Kidney (tissue), 14 donors: ENCODE data around the gene SERF2. TPM values are rescaled to one million over a fixed set of nuclear protein-coding genes. Genes with fewer than 3 reads are reported as not detected.
"Not testable (repeated sequence)": the region's sequence is repeated elsewhere in the genome, so short reads cannot be mapped to it uniquely, and the experiment has no call there.

ENCODE experiments used
- DNase-seq, 5 donors: peaks; one replicate each; pipeline ENCODE4 v3.0.0-alpha.2; 2013 to 2020
- FAIRE-seq: peaks from 2 replicates; lab custom pipeline; 2012; peaks lifted over from hg19 to GRCh38; lab: Jason Lieb, UNC
- H3K27ac ChIP-seq, 2 donors: one replicate each; pipeline ENCODE4 v1.7.0; 2013; ENCODE audit warnings: low read depth in 2 of 2, low read length in 2 of 2, inconsistent platforms in 1 of 2
- H3K27me3 ChIP-seq: one replicate; pipeline ENCODE4 v1.7.1; 2013; ENCODE audit warnings: low read length, inconsistent platforms; ENCODE audit not compliant: control insufficient read depth, insufficient read depth
- H3K36me3 ChIP-seq, 3 donors: one replicate each; pipeline versions ENCODE4 v1.7.0 to v1.7.1; 2013; ENCODE audit warnings: low read length in 3 of 3, control low read depth in 1 of 3, inconsistent platforms in 1 of 3; ENCODE audit not compliant: insufficient read depth in 3 of 3, control insufficient read depth in 2 of 3
- H3K4me1 ChIP-seq, 3 donors: one replicate each; pipeline versions ENCODE4 v1.7.0 to v1.7.1; 2013; ENCODE audit warnings: low read length in 3 of 3, inconsistent platforms in 1 of 3, low read depth in 1 of 3; ENCODE audit not compliant: control insufficient read depth in 2 of 3, insufficient read depth in 2 of 3
- H3K4me3 ChIP-seq, 3 donors: one replicate each; pipeline versions ENCODE4 v1.7.0 to v1.8.1; 2013; ENCODE audit warnings: low read length in 3 of 3, control low read depth in 1 of 3, inconsistent platforms in 1 of 3
- H3K9ac ChIP-seq, 3 donors: one replicate each; pipeline versions ENCODE4 v1.7.0 to v1.7.1; 2013; ENCODE audit warnings: low read length in 3 of 3, control low read depth in 1 of 3, inconsistent platforms in 1 of 3
- H3K9me3 ChIP-seq, 3 donors: one replicate each; pipeline versions ENCODE4 v1.7.0 to v1.7.1; 2013; ENCODE audit warnings: low read length in 3 of 3, control low read depth in 1 of 3, inconsistent platforms in 1 of 3; ENCODE audit not compliant: control insufficient read depth in 2 of 3, insufficient read depth in 1 of 3
- intact Hi-C: fragments of 100-400 bp; cut with DNase I; formaldehyde crosslinking; loops from one replicate; pipeline ENCODE4 v1.11.1; 2022
- polyA plus RNA-seq: library from polyadenylated mRNA; stranded (reverse); fragments of 350-450 nt; fragmentation: Illumina TruSeq; extraction: RNeasy Lipid Tissue Mini Kit (QIAGEN cat#74804); gene quantifications from one replicate; pipeline ENCODE4 v1.2.3, GENCODE V29; 2014; ENCODE audit warnings: low read depth, low replicate concordance; ENCODE audit not compliant: insufficient read depth
- total RNA-seq: library from RNA; stranded (reverse); fragmentation: NEBNext Ultra II Directional; extraction: Animal tissue kit (Norgen Biotek cat#: 25700); gene quantifications from one replicate; pipeline ENCODE4 v1.2.1, GENCODE V29; 2021
- TF ChIP-seq, protein P1 (sequence below): IDR thresholded peaks from 3 replicates; pipeline ENCODE4 v1.5.1; 2012; ENCODE audit warnings: mild to moderate bottlenecking, moderate library complexity, borderline replicate concordance; ENCODE audit not compliant: insufficient read depth; ENCODE audit errors: extremely low read depth
- donor health status: control.
- donor health status: control.
- donor health status: control.
- donor health status: control.
- donor health status: control.
- donor health status: DM: yes; HTN: yes; CAD: no.
- donor health status: Normal renal cell carcinoma (clear cell type).

Gene SERF2
- total and polyA plus RNA-seq, 2 donors from 2014 or later = 788 to 2,452 TPM

DNA sequence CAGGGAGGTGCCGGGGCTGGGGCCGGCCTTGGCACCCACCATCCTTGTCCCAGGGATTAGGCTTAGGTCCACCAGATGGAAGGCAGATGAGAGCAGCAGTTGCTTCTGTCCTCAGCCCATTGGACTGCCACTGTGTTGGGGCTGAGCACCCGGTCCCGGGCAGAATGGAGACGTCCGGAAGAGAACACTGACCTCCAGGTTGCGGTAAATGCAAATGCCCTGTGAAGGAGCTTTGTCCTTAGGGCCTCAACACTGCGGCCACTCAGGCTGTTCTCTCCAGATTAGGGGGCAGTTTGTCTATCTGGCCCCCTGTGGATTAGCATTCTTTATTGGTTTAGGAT lies 7.8 kb downstream of the SERF2 start, which contains the start of gene SERINC4:
SERINC4 (minus strand) TSS at position 276 of the 341 bp plus-strand sequence; CDS start at position 42, 234 bp downstream.
- Histone ChIP-seq H3K4me3 (peak within 1 kb of the TSS; percentile 97 to 99 (median 98)), H3K9ac (peak within 1 kb of the TSS; percentile 96 to 97 (median 97)), H3K27ac (peak within 1 kb of the TSS; percentile 98 to 100), H3K27me3 (no peaks in the 10 kb centered on the region), H3K9me3 (no peaks in the 10 kb centered on the region), H3K36me3 (peaks cover 4 to 22% (median 18%) of the 10 kb centered on the region in 3 donors), H3K4me1 (peaks cover 0 to 28% (median 22%) of the 10 kb centered on the region in 3 donors)
- intact Hi-C loops = no loop called here
- TF ChIP-seq, protein P1, sequence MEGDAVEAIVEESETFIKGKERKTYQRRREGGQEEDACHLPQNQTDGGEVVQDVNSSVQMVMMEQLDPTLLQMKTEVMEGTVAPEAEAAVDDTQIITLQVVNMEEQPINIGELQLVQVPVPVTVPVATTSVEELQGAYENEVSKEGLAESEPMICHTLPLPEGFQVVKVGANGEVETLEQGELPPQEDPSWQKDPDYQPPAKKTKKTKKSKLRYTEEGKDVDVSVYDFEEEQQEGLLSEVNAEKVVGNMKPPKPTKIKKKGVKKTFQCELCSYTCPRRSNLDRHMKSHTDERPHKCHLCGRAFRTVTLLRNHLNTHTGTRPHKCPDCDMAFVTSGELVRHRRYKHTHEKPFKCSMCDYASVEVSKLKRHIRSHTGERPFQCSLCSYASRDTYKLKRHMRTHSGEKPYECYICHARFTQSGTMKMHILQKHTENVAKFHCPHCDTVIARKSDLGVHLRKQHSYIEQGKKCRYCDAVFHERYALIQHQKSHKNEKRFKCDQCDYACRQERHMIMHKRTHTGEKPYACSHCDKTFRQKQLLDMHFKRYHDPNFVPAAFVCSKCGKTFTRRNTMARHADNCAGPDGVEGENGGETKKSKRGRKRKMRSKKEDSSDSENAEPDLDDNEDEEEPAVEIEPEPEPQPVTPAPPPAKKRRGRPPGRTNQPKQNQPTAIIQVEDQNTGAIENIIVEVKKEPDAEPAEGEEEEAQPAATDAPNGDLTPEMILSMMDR = no peak
- FAIRE-seq (no peak), DNase-seq (peak in 1 of 5 donors; percentile 62)

GRCh38 chr15:43800286-43801141 lies 8.4 kb downstream of the SERF2 start, which contains the start of gene HYPK:
Gene HYPK (plus strand): TSS chr15:43800599. CDS start chr15:43800623, 24 bp downstream.
- TF ChIP-seq, protein P1 = no peak
- H3K4me3 ChIP-seq = peak within 1 kb of the TSS; percentile 97 to 99 (median 98)
- H3K4me1 ChIP-seq = peaks cover 0 to 22% (median 18%) of the 10 kb centered on the region in 3 donors
- H3K9ac ChIP-seq = peak within 1 kb of the TSS; percentile 96 to 97 (median 97)
- H3K27ac ChIP-seq = peak within 1 kb of the TSS; percentile 98 to 100
- intact Hi-C loops = no loop called here
- H3K36me3 ChIP-seq = peaks cover 7 to 20% (median 12%) of the 10 kb centered on the region in 3 donors
- H3K27me3 ChIP-seq = no peaks in the 10 kb centered on the region
- no peaks in the 10 kb centered on the region for H3K9me3 ChIP-seq
- FAIRE-seq (peak; percentile 39), DNase-seq (peak; percentile 95 to 97 (median 96))

DNA sequence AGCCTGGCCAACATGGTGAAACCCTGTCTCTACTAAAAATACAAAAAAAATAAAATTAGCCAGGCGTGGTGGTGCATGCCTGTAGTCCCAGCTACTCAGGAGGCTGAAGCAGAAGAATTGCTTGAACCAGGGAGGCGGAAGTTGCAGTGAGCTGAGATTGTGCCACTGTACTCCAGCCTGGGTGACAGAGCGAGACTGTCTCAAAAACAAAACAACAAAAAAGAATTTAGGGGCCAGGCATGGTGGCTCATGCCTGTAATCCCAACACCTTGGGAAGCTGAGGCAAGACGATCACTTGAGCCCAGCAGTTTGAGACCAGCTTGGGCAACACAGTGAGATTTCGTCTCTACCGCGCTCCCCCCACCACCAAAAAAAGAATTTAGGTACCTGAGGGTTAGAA lies 10.6 kb downstream of the SERF2 start:
- H3K27me3 ChIP-seq, intact Hi-C loops, H3K27ac ChIP-seq, H3K9me3 ChIP-seq, H3K4me3 ChIP-seq, FAIRE-seq, DNase-seq, H3K9ac ChIP-seq: not testable (repeated sequence)
- H3K36me3 ChIP-seq = peaks cover 7 to 22% (median 19%) of the 10 kb centered on the region in 3 donors
- peaks cover 0 to 22% (median 17%) of the 10 kb centered on the region in 3 donors for H3K4me1 ChIP-seq

GRCh38 chr15:43808435-43808950 lies 16.4 kb downstream of the SERF2 start:
- no peaks in the 10 kb centered on the region for H3K27me3 ChIP-seq
- intact Hi-C loops = no loop called here
- H3K36me3 ChIP-seq = peaks cover 3 to 48% (median 40%) of the 10 kb centered on the region in 3 donors
- no peak for DNase-seq
- H3K9ac ChIP-seq = no peak overlapping the region
- TF ChIP-seq, protein P1 = no peak
- H3K9me3 ChIP-seq = no peaks in the 10 kb centered on the region
- no peak for FAIRE-seq
- H3K27ac ChIP-seq = no peak overlapping the region
- H3K4me1 ChIP-seq = no peaks in the 10 kb centered on the region
- H3K4me3 ChIP-seq = no peak overlapping the region
